HepG2 (cell line): ENCODE data around the gene RBP3. TPM values are rescaled to one million over a fixed set of nuclear protein-coding genes. Genes with fewer than 3 reads are reported as not detected.

Source experiments
- ATAC-seq: fragments of 200-7000 bp; cut with Tn5 transposase; 3 replicates; pipeline ENCODE4 v1.9.1; 2020; ENCODE audit warnings: mild to moderate bottlenecking, moderate library complexity
- BruUV-seq: library from RNA; stranded (reverse); fragments of 400-500 nt; replicated peaks from 2 replicates; lab custom pipeline; 2021; lab: Mats Ljungman, UMichigan
- CTCF ChIA-PET: fragments of 300-600 bp; formaldehyde crosslinking; extraction: SDS; loops from one replicate; lab custom pipeline; 2021; ENCODE audit warnings: low total read pairs, inconsistent platforms, low intra/inter-chr PET ratio; lab: Yijun Ruan, JAX
- POLR2A ChIA-PET: fragments of 350-600 bp; sonication (Branson Sonifier 250); formaldehyde crosslinking; loops from one replicate; lab custom pipeline; 2020; ENCODE audit warnings: antibody characterized with exemption, inconsistent platforms; lab: Yijun Ruan, JAX
- DNase-seq: peaks from one replicate; pipeline ENCODE4 v3.0.0-alpha.2; 2015; ENCODE audit warnings: low spot score
- FAIRE-seq: peaks from 3 replicates; lab custom pipeline; 2011; peaks lifted over from hg19 to GRCh38; lab: Jason Lieb, UNC
- H2AFZ ChIP-seq: one replicate; pipeline ENCODE4 v1.6.1; 2011; ENCODE audit warnings: low read length, inconsistent platforms
- H3K27ac ChIP-seq: fragments of 300-600 bp; 3 replicates; pipeline ENCODE4 v1.8.0; 2011; ENCODE audit warnings: mixed run types, mild to moderate bottlenecking, mixed read lengths, low read length, inconsistent platforms; ENCODE audit not compliant: insufficient read depth; ENCODE audit errors: extremely low read length
- H3K27me3 ChIP-seq, 2 experiments: fragments of 200-600 bp in 1 of 2; 2 replicates in 1 of 2; 3 replicates in 1 of 2; pipeline versions ENCODE4 v1.6.0 to v1.8.0; 2011; ENCODE audit warnings: low read length in 2 of 2, mild to moderate bottlenecking in 2 of 2, moderate library complexity in 2 of 2, inconsistent platforms in 1 of 2; ENCODE audit not compliant: insufficient read depth in 2 of 2, control insufficient read depth in 1 of 2
- H3K36me3 ChIP-seq, 2 experiments: fragments of 200-600 bp in 1 of 2; replicated peaks in 1 of 2; 2 replicates in 1 of 2; 3 replicates in 1 of 2; pipeline versions ENCODE4 v1.5.1 to v1.8.0; 2011; ENCODE audit warnings: low read length in 2 of 2, inconsistent platforms in 1 of 2; ENCODE audit not compliant: insufficient read depth in 2 of 2, control insufficient read depth in 1 of 2
- H3K4me1 ChIP-seq: 2 replicates; pipeline ENCODE4 v1.5.1; 2012; ENCODE audit warnings: low read length, inconsistent platforms; ENCODE audit not compliant: insufficient read depth
- H3K4me2 ChIP-seq: 2 replicates; pipeline ENCODE4 v1.6.0; 2011; ENCODE audit warnings: low read depth, low read length, inconsistent platforms
- H3K4me3 ChIP-seq, 3 experiments: fragments of 200-600 bp in 1 of 3; sonication (generic), shearing (Covaris generic) in 1 of 3; replicated peaks in 1 of 3; 2 replicates each; pipeline ENCODE4 v1.5.1; 2011 to 2016; ENCODE audit warnings: low read length in 3 of 3, inconsistent platforms in 2 of 3, low read depth in 2 of 3, mild to moderate bottlenecking in 2 of 3, control low read depth in 1 of 3, mixed read lengths in 1 of 3; ENCODE audit not compliant: insufficient read depth in 1 of 3
- H3K79me2 ChIP-seq: one replicate; pipeline ENCODE4 v1.6.1; 2011; ENCODE audit warnings: low read length, inconsistent platforms; ENCODE audit not compliant: insufficient read depth
- H3K9ac ChIP-seq: 2 replicates; pipeline ENCODE4 v1.6.0; 2011; ENCODE audit warnings: mild to moderate bottlenecking, low read depth, low read length, inconsistent platforms; ENCODE audit not compliant: insufficient read depth
- H3K9me3 ChIP-seq: 2 replicates; pipeline ENCODE4 v1.5.1; 2012; ENCODE audit warnings: mild to moderate bottlenecking, low read length
- H4K20me1 ChIP-seq: 2 replicates; pipeline ENCODE4 v1.6.0; 2011; ENCODE audit warnings: inconsistent platforms, mild to moderate bottlenecking, low read length, moderate library complexity; ENCODE audit not compliant: insufficient read depth
- GATA4 ChIP-seq: sonication (generic); IDR thresholded peaks from 2 replicates; pipeline ENCODE4 v1.6.1; 2016; ENCODE audit warnings: antibody characterized with exemption, low read depth, borderline replicate concordance
- SYNCRIP ChIP-seq: fragments of 200-400 bp; formaldehyde crosslinking; IDR thresholded peaks from 2 replicates; pipeline ENCODE4 v1.6.1; 2018; ENCODE audit warnings: mild to moderate bottlenecking, low read depth, low read length; ENCODE audit not compliant: insufficient read depth
- ZEB1 ChIP-seq: IDR thresholded peaks from 2 replicates; pipeline ENCODE4 v1.6.1; 2012; ENCODE audit warnings: mild to moderate bottlenecking, low read depth, inconsistent platforms; ENCODE audit not compliant: insufficient replicate concordance
- ZNF274 ChIP-seq: sonication (generic); formaldehyde crosslinking; IDR thresholded peaks from 2 replicates; pipeline ENCODE4 v1.5.1; 2020; ENCODE audit warnings: mild to moderate bottlenecking, missing genetic modification reagents
- WGBS: methylation state at CpG from one replicate; pipeline ENCODE4 v1.1.6; 2017; ENCODE audit warnings: low lambda C conversion rate; 5-methylcytosine and 5-hydroxymethylcytosine counted together
- in situ Hi-C: cut with HindIII; loops from 2 replicates; pipeline ENCODE4 v1.10.0; 2017; ENCODE audit warnings: low pct_unique_long_range_greater_than_20kb; ENCODE audit not compliant: extremely low pct_ligation_motif_present
- intact Hi-C: fragments of 100-400 bp; cut with micrococcal nuclease; formaldehyde crosslinking; loops from one replicate; pipeline ENCODE4 v1.10.0; 2022; ENCODE audit not compliant: unreplicated experiment
- polyA plus RNA-seq, 8 experiments: library from polyadenylated mRNA; depleted of rRNA in 3 of 8; stranded (reverse) in 7 of 8; unstranded in 1 of 8; fragments of >200 nt; fragmentation: Illumina TruSeq in 4 of 8; extraction: Trizol in 4 of 8; gene quantifications; 2 replicates each; pipeline versions ENCODE4 v1.2.1 to v1.2.3, GENCODE V29; 2011 to 2016; ENCODE audit warnings: low read depth in 4 of 8, missing spikeins in 1 of 8, mixed read lengths in 1 of 8; ENCODE audit not compliant: insufficient read depth in 1 of 8
- total RNA-seq, 5 experiments: library from RNA; depleted of rRNA; stranded (reverse); fragments of >200 nt; fragmentation: Illumina TruSeq; extraction: Trizol; gene quantifications; 2 replicates each; pipeline ENCODE4 v1.2.3, GENCODE V29; 2016; ENCODE audit warnings: low read depth in 1 of 5
- TF ChIP-seq, protein P1 (sequence below): sonication (generic); formaldehyde crosslinking; conservative IDR thresholded peaks from 2 replicates; pipeline ENCODE4 v1.4.0; 2020; ENCODE audit warnings: missing genetic modification reagents
- TF ChIP-seq, protein P2 (sequence below): sonication (generic); formaldehyde crosslinking; IDR thresholded peaks from 2 replicates; pipeline ENCODE4 v1.5.0; 2020; ENCODE audit warnings: mild to moderate bottlenecking, missing genetic modification reagents

Gene RBP3
- total and polyA plus RNA-seq, 2 of the 13 experiments (the other 11 are each of a cell fraction or from before 2014, with no cell fraction given), result not detected

DNA sequence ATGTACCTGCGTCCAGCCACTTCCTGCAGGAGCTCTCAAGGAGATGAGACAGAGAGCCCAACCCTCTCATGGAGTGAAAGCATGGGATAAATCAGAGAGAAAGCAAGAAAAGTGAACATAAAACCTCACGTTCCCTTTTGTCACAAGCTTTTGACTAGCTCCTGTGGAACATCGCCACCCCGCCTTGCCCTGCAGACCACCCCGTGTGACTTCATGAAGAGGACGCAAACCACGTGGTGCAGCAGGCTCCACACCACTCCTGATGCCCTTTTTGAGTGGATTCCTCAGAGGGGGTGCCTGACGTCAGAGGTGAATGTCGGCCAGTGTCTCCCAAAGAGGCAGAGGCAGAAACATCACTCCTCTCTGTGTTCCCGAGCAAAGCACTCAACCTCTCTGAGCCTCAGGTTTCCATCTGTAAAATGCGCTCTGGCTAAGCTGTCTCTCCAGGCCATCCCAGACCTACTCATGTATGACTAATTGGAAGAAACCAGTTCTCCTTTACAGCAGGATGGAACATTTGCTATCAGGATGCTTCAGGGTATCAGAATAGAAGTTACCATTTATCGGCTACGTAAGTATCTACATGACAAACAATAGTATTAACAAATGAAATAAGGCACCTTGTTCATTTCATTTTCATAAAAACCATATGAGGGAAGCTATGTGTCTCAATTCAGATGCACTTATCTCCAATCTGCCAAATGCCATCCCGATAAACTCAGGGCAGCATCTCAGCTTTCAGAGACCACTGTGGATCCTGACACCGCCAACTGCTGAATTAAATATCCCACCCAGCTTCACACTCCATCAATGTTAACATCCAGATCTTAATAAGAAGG, 30.7 kb downstream of the RBP3 start:
- H3K27ac ChIP-seq, result no peak overlapping the region
- no peak for ATAC-seq
- H3K4me2 ChIP-seq, result no peak overlapping the region
- H3K79me2 ChIP-seq, result no peaks in the 10 kb centered on the region
- FAIRE-seq, result no peak
- in situ Hi-C loops, result no loop called here
- no TSS peak for BruUV-seq
- ChIA-PET POLR2A (no interaction called here), CTCF (no interaction called here)
- H2AFZ ChIP-seq, result no peak overlapping the region
- TF ChIP-seq ZNF274 (CRISPR knock-in tag), result no peak
- TF ChIP-seq, protein P1, sequence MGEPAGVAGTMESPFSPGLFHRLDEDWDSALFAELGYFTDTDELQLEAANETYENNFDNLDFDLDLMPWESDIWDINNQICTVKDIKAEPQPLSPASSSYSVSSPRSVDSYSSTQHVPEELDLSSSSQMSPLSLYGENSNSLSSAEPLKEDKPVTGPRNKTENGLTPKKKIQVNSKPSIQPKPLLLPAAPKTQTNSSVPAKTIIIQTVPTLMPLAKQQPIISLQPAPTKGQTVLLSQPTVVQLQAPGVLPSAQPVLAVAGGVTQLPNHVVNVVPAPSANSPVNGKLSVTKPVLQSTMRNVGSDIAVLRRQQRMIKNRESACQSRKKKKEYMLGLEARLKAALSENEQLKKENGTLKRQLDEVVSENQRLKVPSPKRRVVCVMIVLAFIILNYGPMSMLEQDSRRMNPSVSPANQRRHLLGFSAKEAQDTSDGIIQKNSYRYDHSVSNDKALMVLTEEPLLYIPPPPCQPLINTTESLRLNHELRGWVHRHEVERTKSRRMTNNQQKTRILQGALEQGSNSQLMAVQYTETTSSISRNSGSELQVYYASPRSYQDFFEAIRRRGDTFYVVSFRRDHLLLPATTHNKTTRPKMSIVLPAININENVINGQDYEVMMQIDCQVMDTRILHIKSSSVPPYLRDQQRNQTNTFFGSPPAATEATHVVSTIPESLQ (CRISPR knock-in tag), result no peak
- TF ChIP-seq, protein P2, sequence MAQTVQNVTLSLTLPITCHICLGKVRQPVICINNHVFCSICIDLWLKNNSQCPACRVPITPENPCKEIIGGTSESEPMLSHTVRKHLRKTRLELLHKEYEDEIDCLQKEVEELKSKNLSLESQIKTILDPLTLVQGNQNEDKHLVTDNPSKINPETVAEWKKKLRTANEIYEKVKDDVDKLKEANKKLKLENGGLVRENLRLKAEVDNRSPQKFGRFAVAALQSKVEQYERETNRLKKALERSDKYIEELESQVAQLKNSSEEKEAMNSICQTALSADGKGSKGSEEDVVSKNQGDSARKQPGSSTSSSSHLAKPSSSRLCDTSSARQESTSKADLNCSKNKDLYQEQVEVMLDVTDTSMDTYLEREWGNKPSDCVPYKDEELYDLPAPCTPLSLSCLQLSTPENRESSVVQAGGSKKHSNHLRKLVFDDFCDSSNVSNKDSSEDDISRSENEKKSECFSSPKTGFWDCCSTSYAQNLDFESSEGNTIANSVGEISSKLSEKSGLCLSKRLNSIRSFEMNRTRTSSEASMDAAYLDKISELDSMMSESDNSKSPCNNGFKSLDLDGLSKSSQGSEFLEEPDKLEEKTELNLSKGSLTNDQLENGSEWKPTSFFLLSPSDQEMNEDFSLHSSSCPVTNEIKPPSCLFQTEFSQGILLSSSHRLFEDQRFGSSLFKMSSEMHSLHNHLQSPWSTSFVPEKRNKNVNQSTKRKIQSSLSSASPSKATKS (CRISPR knock-in tag), result no peak
- no peak for TF ChIP-seq ZEB1
- TF ChIP-seq SYNCRIP, result no peak
- no peak for TF ChIP-seq GATA4
- no peaks in the 10 kb centered on the region for H3K9me3 ChIP-seq
- H3K36me3 ChIP-seq, result no peaks in the 10 kb centered on the region
- DNase-seq, result no peak
- intact Hi-C loops, result no loop called here
- H3K4me1 ChIP-seq, result peaks cover 23% of the 10 kb centered on the region
- 60% methylated on average over 14 of the region's 15 CpGs for WGBS
- no peak overlapping the region for H3K9ac ChIP-seq
- no peak overlapping the region for H3K4me3 ChIP-seq
- peaks cover 3 to 5% of the 10 kb centered on the region in 2 experiments; a peak in 3 of 5 replicates for H3K27me3 ChIP-seq
- no peaks in the 10 kb centered on the region for H4K20me1 ChIP-seq
